AG20443 (cell line): ENCODE data around the gene KCNIP4.

Experiments
- DNase-seq: peaks from one replicate; pipeline ENCODE4 v3.0.0; 2012; ENCODE audit warnings: low spot score, mixed read lengths

Gene KCNIP4

GRCh38 chr4:21177871-21178270, 770.7 kb downstream of the KCNIP4 start:
- DNase-seq, result no peak

DNA sequence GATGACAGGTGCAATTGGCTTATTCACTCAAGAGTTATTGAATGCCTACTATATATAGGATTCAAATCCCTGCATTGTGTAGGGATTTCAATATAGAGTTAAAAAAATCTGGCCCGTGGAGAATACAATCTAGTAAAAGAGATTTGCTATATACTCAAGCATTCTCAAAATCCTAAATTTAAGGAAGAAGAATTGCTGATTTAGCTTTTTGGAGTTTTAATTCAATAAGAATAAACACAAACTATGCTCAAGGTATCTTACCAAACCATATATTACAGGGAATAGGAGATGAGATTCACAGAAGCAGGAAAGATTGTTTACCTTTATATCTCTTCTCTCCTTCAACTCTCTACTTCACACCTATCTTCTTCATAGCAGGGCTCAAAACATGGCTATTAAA, 771.5 kb downstream of the KCNIP4 start:
- DNase-seq, result no peak

GRCh38 chr4:21167711-21168110, 780.9 kb downstream of the KCNIP4 start:
- no peak for DNase-seq

DNA sequence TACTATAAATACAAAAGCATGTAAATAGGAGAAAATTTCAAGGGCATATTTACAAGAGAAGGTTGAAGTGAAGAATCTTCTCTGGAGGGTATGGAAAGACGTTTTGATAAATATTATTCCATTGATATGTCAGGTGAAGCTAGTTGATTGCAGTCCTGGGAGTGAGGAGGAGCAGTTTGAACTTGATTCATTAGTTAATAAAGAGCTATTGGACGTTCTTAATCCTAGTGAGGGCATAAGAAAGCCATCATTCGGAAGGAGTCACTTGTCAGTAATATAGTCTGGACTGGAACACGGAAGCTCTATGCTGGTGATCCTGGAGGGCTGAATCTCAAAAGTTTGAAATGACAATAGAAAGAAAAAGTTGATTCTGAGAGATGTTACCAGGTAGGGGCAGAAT, 793.2 kb downstream of the KCNIP4 start:
- DNase-seq, result no peak

DNA sequence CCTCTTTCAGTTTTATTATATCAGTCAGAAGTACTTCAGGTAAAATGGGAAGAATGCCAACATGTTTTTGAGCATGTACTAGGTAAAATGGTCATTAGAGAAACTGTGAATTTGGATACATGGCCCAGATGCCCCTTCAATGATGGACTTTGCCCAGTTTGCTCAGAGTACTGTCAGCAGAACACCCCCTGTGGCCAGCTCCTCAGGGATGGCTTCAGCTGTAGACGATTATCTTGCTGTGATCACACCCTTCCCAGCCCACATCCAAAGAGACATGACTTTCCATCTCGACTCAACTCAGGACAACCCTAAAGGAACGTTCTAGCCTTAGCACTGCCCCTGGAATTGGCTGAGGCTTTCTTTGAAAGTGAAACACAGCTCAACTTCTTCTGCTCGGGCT, 809.2 kb downstream of the KCNIP4 start:
- DNase-seq, result no peak

GRCh38 chr4:21136051-21136630, 812.4 kb downstream of the KCNIP4 start:
- DNase-seq, result no peak

DNA sequence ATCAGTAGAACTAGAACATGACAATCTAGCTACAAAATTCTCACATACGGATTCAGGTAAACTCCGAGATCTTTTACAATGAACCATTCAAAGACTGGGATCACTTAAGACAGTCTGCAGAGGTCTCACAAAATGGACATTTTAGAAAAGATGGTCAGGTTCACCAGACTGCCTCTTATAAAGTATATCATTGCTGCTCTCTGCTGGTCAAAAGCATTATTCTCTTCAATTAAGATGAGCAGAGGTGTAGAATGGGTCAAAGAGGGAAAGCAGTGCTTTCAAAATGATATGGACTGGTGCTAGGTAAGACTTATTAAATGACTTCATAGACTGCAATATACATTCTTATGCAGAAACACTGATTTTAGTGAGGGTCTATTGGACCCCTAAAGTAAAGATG, 813.6 kb downstream of the KCNIP4 start:
- no peak for DNase-seq

- no peak for DNase-seq
These were observed 818.0 kb downstream of the KCNIP4 start for GRCh38 chr4:21130606-21131005.

- DNase-seq, result no peak
These were observed 822.5 kb downstream of the KCNIP4 start for GRCh38 chr4:21126014-21126512.

- no peak for DNase-seq
These were observed 830.3 kb downstream of the KCNIP4 start for GRCh38 chr4:21118301-21118700.

DNA sequence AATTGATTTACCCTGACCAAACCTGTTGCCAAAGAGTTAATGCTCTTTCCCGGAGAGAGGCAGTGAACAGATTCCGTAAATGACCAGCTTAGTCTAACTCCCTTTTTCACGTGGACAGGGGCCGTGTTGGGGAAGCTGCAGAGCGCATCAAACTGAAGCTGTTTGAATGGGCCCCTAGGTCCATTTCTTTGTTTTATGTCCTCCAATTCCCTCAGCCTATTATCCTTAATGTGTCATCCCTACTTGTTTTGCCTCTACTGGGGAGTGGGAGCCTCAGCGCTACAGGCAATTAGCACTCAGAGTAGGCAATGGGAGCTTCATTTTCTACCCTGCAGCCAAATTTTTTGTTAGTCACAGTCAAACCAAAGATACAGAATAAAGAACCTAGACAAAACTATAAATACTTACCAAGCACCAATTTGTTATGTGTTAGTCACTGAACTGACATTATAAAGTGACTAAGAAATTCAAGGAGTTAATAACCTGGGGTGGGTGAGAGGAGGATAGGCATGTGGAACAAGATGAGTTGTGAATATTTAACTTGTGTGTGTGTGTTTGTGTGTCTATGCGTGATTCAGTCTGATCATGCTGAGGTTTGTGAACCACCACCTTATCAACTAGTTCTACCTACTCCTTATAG, 830.9 kb downstream of the KCNIP4 start:
- no peak for DNase-seq

DNA sequence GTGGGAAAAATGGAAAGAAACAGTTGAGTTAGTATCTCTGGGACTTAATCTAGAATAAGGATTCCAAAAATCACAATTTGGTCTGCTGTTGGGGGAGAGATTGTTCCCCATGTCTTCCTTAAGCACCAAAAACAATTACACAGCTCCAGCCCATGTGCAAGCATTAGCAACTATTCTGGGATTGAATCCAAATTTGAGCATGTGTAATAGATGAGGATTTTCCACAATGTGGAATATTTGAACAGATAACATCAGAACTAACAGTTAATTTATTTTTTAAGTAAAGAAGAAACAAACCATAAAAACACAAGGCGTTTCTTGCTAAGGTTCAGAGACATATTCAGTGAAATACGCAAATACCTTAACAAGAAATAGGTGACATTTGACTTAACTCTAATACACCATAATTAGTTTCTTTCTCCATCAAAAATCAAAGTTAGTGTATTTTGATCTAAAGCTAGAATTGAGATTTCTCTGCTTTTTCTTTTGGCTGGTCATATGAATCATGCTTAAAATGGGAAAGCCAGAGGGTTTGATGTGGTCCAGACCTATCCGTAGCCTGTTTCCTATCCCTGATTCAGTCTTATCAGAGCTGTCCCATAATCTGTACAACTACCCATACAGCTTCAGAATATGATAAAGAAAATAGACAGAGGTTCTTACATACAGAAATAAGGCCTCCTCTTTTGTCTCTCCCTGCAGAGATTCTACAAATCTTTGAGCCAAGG, 834.9 kb downstream of the KCNIP4 start:
- no peak for DNase-seq

- no peak for DNase-seq
These were observed 845.9 kb downstream of the KCNIP4 start for GRCh38 chr4:21102667-21103066.

DNA sequence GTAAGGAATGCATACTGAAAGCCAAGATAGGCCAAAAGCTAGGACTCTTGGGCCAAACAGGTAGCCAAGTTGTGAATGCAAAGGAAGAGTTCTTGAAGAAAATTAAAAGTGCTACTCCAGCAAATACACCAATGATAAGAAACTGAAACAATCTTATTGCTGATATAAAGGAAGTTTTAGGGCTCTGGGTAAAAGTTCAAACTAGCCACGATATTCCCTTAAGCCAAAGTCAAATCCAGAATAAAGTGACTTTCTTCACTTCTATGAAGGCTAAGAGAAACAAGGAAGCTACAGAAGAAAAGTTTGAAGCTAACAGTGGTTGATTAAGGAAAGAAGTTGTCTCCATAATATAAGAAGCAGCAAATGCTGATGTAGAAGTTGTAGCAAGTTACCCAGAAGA, 850.7 kb downstream of the KCNIP4 start:
- no peak for DNase-seq

- DNase-seq, result no peak
These were observed 851.5 kb downstream of the KCNIP4 start for GRCh38 chr4:21097026-21097425.

DNA sequence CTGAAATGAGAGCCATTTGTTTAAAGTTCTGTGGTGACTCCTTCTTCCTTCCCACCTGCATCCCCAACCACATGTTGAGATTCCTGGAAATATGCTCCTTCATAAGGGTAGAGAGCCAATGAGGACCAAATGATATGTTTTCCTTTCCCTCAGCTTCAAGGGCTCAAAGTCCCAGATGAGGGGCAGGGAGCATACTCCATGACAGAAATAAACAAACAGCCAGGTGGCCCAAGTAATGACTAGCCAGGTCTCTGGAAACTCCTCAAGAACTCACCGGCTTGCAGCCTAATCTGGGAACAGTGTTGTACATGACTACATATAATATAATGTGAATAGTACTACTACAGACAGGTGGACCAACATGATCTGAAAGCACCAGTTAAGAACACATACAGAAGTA, 856.0 kb downstream of the KCNIP4 start:
- DNase-seq, result no peak

GRCh38 chr4:21090094-21090666, 858.4 kb downstream of the KCNIP4 start:
- DNase-seq, result no peak

DNA sequence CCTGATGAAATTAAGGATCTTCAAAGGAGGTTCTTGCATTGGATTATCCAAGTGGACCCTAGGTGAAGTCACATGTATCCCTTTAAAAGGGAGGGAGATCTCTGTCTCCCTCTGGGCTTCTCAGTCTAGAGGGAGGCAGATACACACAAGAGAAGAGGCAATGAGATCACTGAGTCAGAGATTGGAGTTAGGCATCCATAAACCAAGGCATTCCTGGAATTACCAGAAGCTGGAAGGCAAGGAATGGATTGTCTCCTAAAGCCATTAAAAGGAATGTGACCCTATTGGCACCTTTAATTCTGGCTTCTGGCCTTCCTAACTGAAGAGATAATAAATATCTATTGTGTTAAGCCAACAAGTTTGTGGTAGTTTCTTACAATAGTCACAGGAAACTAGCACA, 865.2 kb downstream of the KCNIP4 start:
- no peak for DNase-seq

GRCh38 chr4:21077967-21078366, 870.6 kb downstream of the KCNIP4 start:
- DNase-seq, result no peak

DNA sequence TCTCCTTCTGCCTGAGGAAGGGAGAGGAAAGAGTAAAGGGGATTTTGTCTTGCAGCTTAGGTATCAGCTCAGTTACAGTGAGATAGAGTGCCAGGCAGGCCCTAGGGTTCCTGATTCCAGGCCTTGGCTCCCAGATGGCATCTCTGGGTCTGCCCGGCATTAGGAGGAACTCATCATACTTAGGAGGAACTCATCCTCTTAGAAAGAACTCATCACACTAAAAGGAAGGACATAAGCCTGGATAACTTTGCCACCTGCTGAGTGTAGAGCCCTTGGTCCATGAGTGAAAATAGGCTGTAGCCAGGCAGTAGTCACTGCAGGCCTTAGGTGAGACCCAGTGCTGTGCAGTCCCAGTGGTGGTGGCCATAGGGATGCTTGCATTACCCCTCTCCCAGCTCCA, 881.2 kb downstream of the KCNIP4 start:
- DNase-seq, result no peak

- DNase-seq, result no peak
These were observed 886.7 kb downstream of the KCNIP4 start for GRCh38 chr4:21061902-21062301.

- no peak for DNase-seq
These were observed 902.4 kb downstream of the KCNIP4 start for GRCh38 chr4:21046141-21046540.

DNA sequence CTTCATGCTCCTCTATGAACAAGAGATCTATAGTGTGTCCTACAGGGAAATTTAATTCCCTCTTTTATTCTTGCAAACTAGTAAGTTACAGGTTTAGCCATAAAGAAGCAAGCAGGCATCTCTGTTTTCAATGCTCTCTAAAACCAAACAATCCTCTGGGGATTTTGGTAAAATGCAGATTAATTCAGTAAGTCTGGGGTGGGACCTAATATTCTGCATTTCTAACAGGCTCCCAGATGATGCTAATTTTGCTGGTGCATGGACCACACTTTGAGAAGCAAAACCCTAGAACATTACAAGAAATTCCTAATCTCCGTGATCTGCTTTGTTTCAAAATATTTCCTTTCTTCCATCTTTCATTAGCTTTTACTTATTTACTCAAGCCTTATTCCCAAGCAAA, 903.5 kb downstream of the KCNIP4 start:
- no peak for DNase-seq
